ENCODE results near the gene MTMR12.

GRCh38 chr5:32322882-32323281 lies 10.1 kb upstream of the MTMR12 start:
- TF ChIP-seq CTCF (IDR thresholded peaks at IDR 0.05; ENCODE audit: borderline replicate concordance, extremely low read depth, low read length, poor library complexity, severe bottlenecking) (no peak), EZH2 (IDR thresholded peaks at IDR 0.05; ENCODE audit: borderline replicate concordance, low read depth, low read length, severe bottlenecking) (no peak)
